NCI-H1417 treated with DMSO at 0.1 percent for 48 hours (cell line): Measurements from ENCODE around the gene JARID2.

Source experiments
- DNase-seq: peaks from one replicate; lab custom pipeline; 2025; lab: John Stamatoyannopoulos, UW

JARID2 gene

GRCh38 chr6:15264902-15265761 is 19.3 kb downstream of the JARID2 start:
- DNase-seq: no peak

GRCh38 chr6:15265787-15266186 is 19.9 kb downstream of the JARID2 start:
- no peak for DNase-seq

- no peak for DNase-seq
These were observed 20.6 kb downstream of the JARID2 start for GRCh38 chr6:15266423-15266996.

GRCh38 chr6:15267221-15267620 is 21.4 kb downstream of the JARID2 start:
- DNase-seq: no peak

- DNase-seq: no peak
These were observed 22.5 kb downstream of the JARID2 start for GRCh38 chr6:15268137-15268908.

- no peak for DNase-seq
These were observed 23.1 kb downstream of the JARID2 start for GRCh38 chr6:15269011-15269410.

GRCh38 chr6:15269619-15270018 is 23.8 kb downstream of the JARID2 start:
- no peak for DNase-seq

- no peak for DNase-seq
These were observed 24.5 kb downstream of the JARID2 start for GRCh38 chr6:15270402-15270801.

- DNase-seq: no peak
These were observed 26.7 kb downstream of the JARID2 start for GRCh38 chr6:15272562-15272961.

- no peak for DNase-seq
These were observed 29.0 kb downstream of the JARID2 start for GRCh38 chr6:15274692-15275387.

- DNase-seq: no peak
These were observed 30.4 kb downstream of the JARID2 start for GRCh38 chr6:15276036-15276985.

- DNase-seq: no peak
These were observed 33.3 kb downstream of the JARID2 start for GRCh38 chr6:15279047-15279661.

GRCh38 chr6:15280028-15280427 is 34.2 kb downstream of the JARID2 start:
- DNase-seq: no peak

- DNase-seq: no peak
These were observed 35.1 kb downstream of the JARID2 start for GRCh38 chr6:15280961-15281360.

GRCh38 chr6:15282334-15282733 is 36.5 kb downstream of the JARID2 start:
- DNase-seq: no peak

GRCh38 chr6:15283986-15284361 is 38.1 kb downstream of the JARID2 start:
- DNase-seq: no peak

GRCh38 chr6:15284743-15285142 is 38.9 kb downstream of the JARID2 start:
- DNase-seq: no peak

- DNase-seq: no peak
These were observed 39.9 kb downstream of the JARID2 start for GRCh38 chr6:15285682-15286294.

GRCh38 chr6:15287670-15288375 is 42.0 kb downstream of the JARID2 start:
- no peak for DNase-seq

- no peak for DNase-seq
These were observed 43.0 kb downstream of the JARID2 start for GRCh38 chr6:15288856-15289255.
